ENCODE data around the gene ALOX5AP.

GRCh38 chr13:30711375-30711774 lies 24.0 kb upstream of the ALOX5AP start:
- TF ChIP-seq HOMEZ (CRISPR knock-in tag; IDR thresholded peaks at IDR 0.05) (no peak), GABPB1 (CRISPR knock-in tag; IDR thresholded peaks at IDR 0.05) (no peak), ZNF79 (CRISPR knock-in tag; IDR thresholded peaks at IDR 0.05; ENCODE audit: low read depth) (no peak), JUND (IDR thresholded peaks at IDR 0.05; ENCODE audit: borderline replicate concordance, low read depth, low read length) (no peak), JUND (tag; IDR thresholded peaks at IDR 0.05; ENCODE audit: borderline replicate concordance, low read depth, low read length) (no peak), RFX7 (CRISPR knock-in tag; IDR thresholded peaks at IDR 0.05) (no peak), PCBP2 (IDR thresholded peaks at IDR 0.05; ENCODE audit: low read depth, low read length, poor library complexity, severe bottlenecking) (no peak), CTCF (IDR thresholded peaks at IDR 0.05 in 2 of 3, conservative IDR thresholded peaks at IDR 0.05 in 1 of 3; ENCODE audit: insufficient read depth in 2 of 3, low read depth in 1 of 3, low read length in 3 of 3) (no peak), RB1 (IDR thresholded peaks at IDR 0.05; ENCODE audit: low read depth) (no peak), SMC3 (conservative IDR thresholded peaks at IDR 0.05; ENCODE audit: insufficient read depth, low read depth, low read length) (no peak), EP300 (IDR thresholded peaks at IDR 0.05; ENCODE audit: low read length) (no peak), NONO (IDR thresholded peaks at IDR 0.05; ENCODE audit: low read depth in 2 of 2, low read length in 1 of 2) (no peak), ZFP36 (IDR thresholded peaks at IDR 0.05; ENCODE audit: low read depth, low read length, partially characterized antibody) (no peak), EZH2 (IDR thresholded peaks at IDR 0.05; ENCODE audit: borderline replicate concordance, low read depth, low read length) (no peak)

Data from K562 (cell line).